ENCODE measurements around the gene LSM12. TPM values are rescaled to one million over a fixed set of nuclear protein-coding genes. Genes with fewer than 3 reads are reported as not detected.

The LSM12 gene
- total RNA-seq, 1 experiment from 2014 or later = 128 TPM

- no peak for TF ChIP-seq CTCF (conservative IDR thresholded peaks at IDR 0.05)
- H3K4me3 Mint-ChIP-seq = no peak overlapping the region
Measured at GRCh38 chr17:44074911-44075285, 8.4 kb upstream of the LSM12 start.

More at GRCh38 chr17:44074911-44075285, 8.4 kb upstream of the LSM12 start:
- no peaks in the 10 kb centered on the region for H4K20me1 ChIP-seq (ENCODE audit: control insufficient read depth, insufficient read depth, insufficient read length)
- H2AFZ ChIP-seq (ENCODE audit: low read length) = no peak overlapping the region
- no peak overlapping the region for H3K18ac ChIP-seq (ENCODE audit: insufficient read length, low read depth, low read length)
- H3K4me1 ChIP-seq (ENCODE audit: insufficient read depth, low read length) = no peaks in the 10 kb centered on the region
- H2BK15ac ChIP-seq (ENCODE audit: low read depth, low read length) = no peak overlapping the region
- Mint-ChIP-seq H3K27me3 (ENCODE audit: low read depth) (no peaks in the 10 kb centered on the region), H3K4me1 (peaks cover 15 to 21% of the 10 kb centered on the region in 2 experiments), H3K36me3 (ENCODE audit: insufficient read depth in 1 of 3, low read depth in 3 of 3) (peaks cover 23 to 64% (median 49%) of the 10 kb centered on the region in 3 experiments; a peak in 6 of 7 replicates), H3K27ac (no peak overlapping the region), H3K9me3 (no peaks in the 10 kb centered on the region; a peak in 1 of 5 replicates)
- H2BK12ac ChIP-seq (ENCODE audit: insufficient read length, low read depth, low read length) = no peak overlapping the region
- no peak overlapping the region for H3K56ac ChIP-seq (ENCODE audit: insufficient read length, low read depth, low read length)
- no peak overlapping the region for H4K8ac ChIP-seq (replicated peaks; ENCODE audit: insufficient read length, low read depth, low read length)
- no peaks in the 10 kb centered on the region for H3K79me1 ChIP-seq (ENCODE audit: insufficient read depth, low read depth, low read length, poor library complexity, severe bottlenecking)
- H3K4ac ChIP-seq (ENCODE audit: low read depth, low read length) = no peak overlapping the region
- WGBS (ENCODE audit: extremely low coverage, insufficient read length, low lambda C conversion rate) = no CpG with 5 or more reads among the region's 9 CpGs
- H4K5ac ChIP-seq (ENCODE audit: insufficient read length, low read depth, low read length) = no peak overlapping the region
- no peak overlapping the region for H3T11ph ChIP-seq (ENCODE audit: low read length)
- H3K9me3 ChIP-seq (ENCODE audit: control insufficient read depth, low read depth, low read length) = no peaks in the 10 kb centered on the region
- H3K4me2 ChIP-seq (ENCODE audit: insufficient read depth, insufficient read length, low read length) = no peak overlapping the region
- no peaks in the 10 kb centered on the region; the same call in 1 of the 2 replicates for H3K79me2 ChIP-seq (ENCODE audit: insufficient read depth, low read length)
- H3K9ac ChIP-seq (ENCODE audit: extremely low read depth, insufficient read length, low read length) = no peak overlapping the region
- H3K23ac ChIP-seq (ENCODE audit: insufficient read length, low read depth, low read length) = no peak overlapping the region
- peaks cover 9% of the 10 kb centered on the region for H3K23me2 ChIP-seq (ENCODE audit: insufficient read length, low read depth, low read length, poor library complexity, severe bottlenecking)
- H3K27me3 ChIP-seq (ENCODE audit: insufficient read depth, low read length) = no peaks in the 10 kb centered on the region
- H2BK120ac ChIP-seq (ENCODE audit: low read depth, low read length, poor library complexity, severe bottlenecking) = no peak overlapping the region
- DNase-seq = peak; percentile 17
- H2AK5ac ChIP-seq (ENCODE audit: insufficient read length, low read length) = no peak overlapping the region
- no peak overlapping the region for H3K14ac ChIP-seq (ENCODE audit: insufficient read depth, low read length)
- no peak overlapping the region for H2BK20ac ChIP-seq (ENCODE audit: low read depth, low read length, poor library complexity, severe bottlenecking)
- no peak overlapping the region for H4K91ac ChIP-seq (ENCODE audit: insufficient read length, low read depth, low read length)
- no peak overlapping the region for H3K27ac ChIP-seq (ENCODE audit: insufficient read length, low read depth, low read length)
- H2BK5ac ChIP-seq (ENCODE audit: insufficient read length, low read length) = no peak overlapping the region

Data from H9 (cell line).